A549 (cell line): ENCODE data around the gene NMNAT2. TPM values are rescaled to one million over a fixed set of nuclear protein-coding genes. Genes with fewer than 3 reads are reported as not detected.

Source experiments
- ATAC-seq, 2 experiments: fragments of 200-7000 bp in 1 of 2; fragments of >200 bp in 1 of 2; cut with Nextera tagmentation in 1 of 2; cut with Tn5 transposase in 1 of 2; 3 replicates each; pipeline versions ENCODE4 v1.8.0 to v1.9.1; 2018 to 2020; ENCODE audit warnings: mild to moderate bottlenecking in 1 of 2, moderate library complexity in 1 of 2
- CTCF ChIA-PET: fragments of 300-600 bp; sonication (Branson Sonifier 250); formaldehyde crosslinking; extraction: SDS; loops from one replicate; lab custom pipeline; 2021; ENCODE audit warnings: antibody characterized with exemption, inconsistent platforms; lab: Yijun Ruan, JAX
- POLR2A ChIA-PET: fragments of 350-600 bp; formaldehyde crosslinking; extraction: SDS; loops from one replicate; lab custom pipeline; 2021; ENCODE audit warnings: antibody characterized with exemption, inconsistent platforms; lab: Yijun Ruan, JAX
- DNase-seq, 2 experiments: peaks; one replicate each; pipeline versions ENCODE4 v3.0.0 to v3.0.0-alpha.2; 2011 to 2016; ENCODE audit warnings: low read depth in 1 of 2, low spot score in 1 of 2
- FAIRE-seq: peaks from 2 replicates; lab custom pipeline; 2011; peaks lifted over from hg19 to GRCh38; lab: Jason Lieb, UNC
- H3K27ac ChIP-seq, 2 experiments: fragments of >200 bp; sonication (Bioruptor Twin); formaldehyde crosslinking; 3 replicates each; pipeline ENCODE4 v1.5.1; 2016 to 2017
- H3K4me1 ChIP-seq: fragments of >200 bp; sonication (Bioruptor Twin); formaldehyde crosslinking; 3 replicates; pipeline ENCODE4 v1.6.1; 2016
- H3K4me2 ChIP-seq: fragments of >200 bp; sonication (Bioruptor Twin); formaldehyde crosslinking; 3 replicates; pipeline ENCODE4 v1.6.1; 2016
- H3K4me3 ChIP-seq: fragments of >200 bp; sonication (Bioruptor Twin); formaldehyde crosslinking; 3 replicates; pipeline ENCODE4 v1.5.1; 2016
- H3K9me3 ChIP-seq: fragments of >200 bp; sonication (Bioruptor Twin); formaldehyde crosslinking; 3 replicates; pipeline ENCODE4 v1.6.1; 2016
- ATOH8 ChIP-seq: fragments of 250-450 bp; sonication (Bioruptor Pico); IDR thresholded peaks from 2 replicates; pipeline ENCODE4 v1.5.0; 2020; ENCODE audit warnings: low read depth, mild to moderate bottlenecking, moderate library complexity
- CEBPB ChIP-seq, 2 experiments: fragments of >200 bp in 1 of 2; sonication (Bioruptor Twin) in 1 of 2; formaldehyde crosslinking in 1 of 2; IDR thresholded peaks; 2 replicates each; pipeline ENCODE4 v1.6.1; 2012 to 2016
- CHD4 ChIP-seq: fragments of 200-600 bp; sonication (generic); IDR thresholded peaks from 2 replicates; pipeline ENCODE4 v1.6.1; 2016; ENCODE audit warnings: antibody characterized with exemption, mild to moderate bottlenecking, borderline replicate concordance
- ELK1 ChIP-seq: fragments of 150-350 bp; IDR thresholded peaks from 2 replicates; pipeline ENCODE4 v1.6.1; 2014; ENCODE audit warnings: low read depth, mild to moderate bottlenecking, low read length
- FOSB ChIP-seq: fragments of 250-450 bp; sonication (Bioruptor Pico); IDR thresholded peaks from 2 replicates; pipeline ENCODE4 v1.5.0; 2020; ENCODE audit warnings: mild to moderate bottlenecking, moderate library complexity
- KDM1A ChIP-seq: fragments of 200-600 bp; sonication (generic); IDR thresholded peaks from 2 replicates; pipeline ENCODE4 v1.6.1; 2016; ENCODE audit warnings: low read depth, mild to moderate bottlenecking
- KDM5A ChIP-seq: fragments of 200-600 bp; sonication (generic); IDR thresholded peaks from 2 replicates; pipeline ENCODE4 v1.6.1; 2016; ENCODE audit warnings: antibody characterized with exemption, mild to moderate bottlenecking
- MAFK ChIP-seq: fragments of 450-650 bp; IDR thresholded peaks from 2 replicates; pipeline ENCODE4 v1.6.1; 2014; ENCODE audit not compliant: partially characterized antibody
- MAX ChIP-seq: IDR thresholded peaks from 2 replicates; pipeline ENCODE4 v1.6.1; 2012
- MYC ChIP-seq: IDR thresholded peaks from 2 replicates; pipeline ENCODE4 v1.6.1; 2012; ENCODE audit warnings: mild to moderate bottlenecking, inconsistent platforms, low read length, improper control_type of control experiment, borderline replicate concordance
- PBX3 ChIP-seq: IDR thresholded peaks from 2 replicates; pipeline ENCODE4 v1.6.1; 2012
- PHF8 ChIP-seq: fragments of 200-600 bp; sonication (generic); IDR thresholded peaks from 2 replicates; pipeline ENCODE4 v1.6.1; 2016; ENCODE audit warnings: low read depth, mild to moderate bottlenecking, antibody characterized with exemption, moderate library complexity, borderline replicate concordance
- RARB ChIP-seq: fragments of 250-450 bp; sonication (Bioruptor Pico); IDR thresholded peaks from 2 replicates; pipeline ENCODE4 v1.8.0; 2021; ENCODE audit warnings: mild to moderate bottlenecking, moderate library complexity
- RCOR1 ChIP-seq: fragments of 150-350 bp; IDR thresholded peaks from 2 replicates; pipeline ENCODE4 v1.6.1; 2014; ENCODE audit warnings: antibody characterized with exemption, low read length, low read depth
- REST ChIP-seq: fragments of 200-600 bp; sonication (generic); IDR thresholded peaks from 2 replicates; pipeline ENCODE4 v1.6.1; 2016; ENCODE audit warnings: antibody characterized with exemption, mild to moderate bottlenecking, moderate library complexity
- RFX5 ChIP-seq: fragments of 450-650 bp; IDR thresholded peaks from 2 replicates; pipeline ENCODE4 v1.7.1; 2014; ENCODE audit warnings: antibody characterized with exemption, mild to moderate bottlenecking, moderate library complexity
- SMC3 ChIP-seq: fragments of >200 bp; sonication (Bioruptor Twin); formaldehyde crosslinking; IDR thresholded peaks from 3 replicates; pipeline ENCODE4 v1.6.1; 2018; ENCODE audit warnings: inconsistent platforms
- ZFP36 ChIP-seq: fragments of 450-650 bp; IDR thresholded peaks from 2 replicates; pipeline ENCODE4 v1.6.1; 2014; ENCODE audit warnings: borderline replicate concordance; ENCODE audit not compliant: partially characterized antibody
- ZNF302 ChIP-seq: fragments of 250-450 bp; sonication (Bioruptor Pico); IDR thresholded peaks from 2 replicates; pipeline ENCODE4 v1.9.0; 2021; ENCODE audit warnings: inconsistent platforms, mild to moderate bottlenecking, moderate library complexity
- WGBS: methylation state at CpG from one replicate; pipeline ENCODE4 v1.1.6; 2017; ENCODE audit errors: missing lambda C conversion rate; 5-methylcytosine and 5-hydroxymethylcytosine counted together
- polyA plus RNA-seq, 4 experiments: library from polyadenylated mRNA; depleted of rRNA in 3 of 4; stranded (reverse); fragments of >200 nt; fragmentation: RNase III in 1 of 4; extraction: RNeasy Plus Mini Kit Qiagen cat#74134 plus additional on column Dnase treatment in 1 of 4; gene quantifications; 2 replicates in 3 of 4; 3 replicates in 1 of 4; pipeline ENCODE4 v1.2.3, GENCODE V29; 2011 to 2017

The NMNAT2 gene
- polyA plus RNA-seq, 2 of the 4 experiments (the other 2 are of a cell fraction): 0.16 to 0.63 TPM

GRCh38 chr1:183267646-183268431 lies 150.3 kb downstream of the NMNAT2 start:
- FAIRE-seq: no peak
- WGBS: 59% methylated on average over 6 of the region's 7 CpGs
- no peak overlapping the region for H3K27ac ChIP-seq

GRCh38 chr1:183263886-183264602 lies 154.1 kb downstream of the NMNAT2 start:
- ATAC-seq (no peak; a peak in 1 of 6 replicates), DNase-seq (no peak), FAIRE-seq (no peak)
- Histone ChIP-seq H3K27ac (no peak overlapping the region), H3K4me1 (no peaks in the 10 kb centered on the region), H3K4me2 (no peak overlapping the region), H3K4me3 (no peak overlapping the region), H3K9me3 (no peaks in the 10 kb centered on the region)
- ChIA-PET CTCF (interaction anchor here (1.0 to 1.6 kb wide), 4 partner anchors 16 to 301 kb away, joined by 3 to 5 read pairs (median 3); no protein-coding TSS in a partner anchor), POLR2A (no interaction called here)
- WGBS: 56% methylated on average over 6 of the region's 6 CpGs
- TF ChIP-seq KDM5A: no peak
- no peak for TF ChIP-seq ATOH8 (CRISPR knock-in tag)
- TF ChIP-seq ZNF302 (CRISPR knock-in tag): no peak
- TF ChIP-seq CHD4: no peak
- no peak for TF ChIP-seq ELK1
- no peak for TF ChIP-seq CEBPB (IDR thresholded peaks at IDR 0.05)
- no peak for TF ChIP-seq FOSB (CRISPR knock-in tag)

More at GRCh38 chr1:183267646-183268431, 150.3 kb downstream of the NMNAT2 start:
- TF ChIP-seq ZFP36 (no peak), KDM1A (no peak), MAFK (no peak), RARB (CRISPR knock-in tag) (no peak), RFX5 (no peak)
- ChIA-PET CTCF (interaction anchor here (0.6 to 7.4 kb wide), 3 partner anchors 13 to 44 kb away, joined by 3 to 71 read pairs (median 3); no protein-coding TSS in a partner anchor), POLR2A (no interaction called here)
- peak in 1 of 2 experiments; percentile 31; a peak in 2 of 6 replicates for ATAC-seq
- Histone ChIP-seq H3K9me3 (no peaks in the 10 kb centered on the region), H3K4me2 (no peak overlapping the region), H3K4me1 (peaks cover 23% of the 10 kb centered on the region), H3K4me3 (no peak overlapping the region)
- peak in 1 of 2 experiments; percentile 13 for DNase-seq

GRCh38 chr1:183262628-183263200 lies 155.5 kb downstream of the NMNAT2 start:
- ChIA-PET POLR2A (no interaction called here), CTCF (interaction anchor here (1.0 to 3.5 kb wide), 5 partner anchors 15 to 38 kb away, joined by 3 to 15 read pairs (median 3); no protein-coding TSS in a partner anchor)
- H3K27ac ChIP-seq: no peak overlapping the region
- TF ChIP-seq MAFK (no peak), MYC (no peak), MAX (no peak), PBX3 (no peak), REST (no peak), SMC3 (no peak), PHF8 (no peak), RCOR1 (no peak)
- 60% methylated on average over 5 of the region's 5 CpGs for WGBS
- no peak for FAIRE-seq
- no peak overlapping the region for H3K4me2 ChIP-seq
- H3K4me3 ChIP-seq: no peak overlapping the region
- DNase-seq: no peak
- ATAC-seq: no peak
- H3K4me1 ChIP-seq: no peaks in the 10 kb centered on the region
- no peaks in the 10 kb centered on the region for H3K9me3 ChIP-seq
